Cardiac fibroblast (primary cell): ENCODE results near the gene PANK4.

Experiments used
- DNase-seq, 2 donors: peaks; one replicate each; pipeline versions ENCODE4 v3.0.0 to v3.0.0-alpha.2; 2010; ENCODE audit warnings: low read depth in 2 of 2
- H3K4me3 ChIP-seq, 2 donors: replicated peaks in 1 of 2; 1 replicate in 1 of 2; 2 replicates in 1 of 2; pipeline ENCODE4 v1.5.1; 2011; ENCODE audit warnings: low read depth in 2 of 2, low read length in 2 of 2, mild to moderate bottlenecking in 2 of 2, moderate library complexity in 1 of 2
- TF ChIP-seq, protein P1 (sequence below): IDR thresholded peaks from one replicate; pipeline ENCODE4 v1.5.1; 2011; ENCODE audit warnings: low read depth, mild to moderate bottlenecking, low read length, inconsistent platforms

The PANK4 gene

DNA sequence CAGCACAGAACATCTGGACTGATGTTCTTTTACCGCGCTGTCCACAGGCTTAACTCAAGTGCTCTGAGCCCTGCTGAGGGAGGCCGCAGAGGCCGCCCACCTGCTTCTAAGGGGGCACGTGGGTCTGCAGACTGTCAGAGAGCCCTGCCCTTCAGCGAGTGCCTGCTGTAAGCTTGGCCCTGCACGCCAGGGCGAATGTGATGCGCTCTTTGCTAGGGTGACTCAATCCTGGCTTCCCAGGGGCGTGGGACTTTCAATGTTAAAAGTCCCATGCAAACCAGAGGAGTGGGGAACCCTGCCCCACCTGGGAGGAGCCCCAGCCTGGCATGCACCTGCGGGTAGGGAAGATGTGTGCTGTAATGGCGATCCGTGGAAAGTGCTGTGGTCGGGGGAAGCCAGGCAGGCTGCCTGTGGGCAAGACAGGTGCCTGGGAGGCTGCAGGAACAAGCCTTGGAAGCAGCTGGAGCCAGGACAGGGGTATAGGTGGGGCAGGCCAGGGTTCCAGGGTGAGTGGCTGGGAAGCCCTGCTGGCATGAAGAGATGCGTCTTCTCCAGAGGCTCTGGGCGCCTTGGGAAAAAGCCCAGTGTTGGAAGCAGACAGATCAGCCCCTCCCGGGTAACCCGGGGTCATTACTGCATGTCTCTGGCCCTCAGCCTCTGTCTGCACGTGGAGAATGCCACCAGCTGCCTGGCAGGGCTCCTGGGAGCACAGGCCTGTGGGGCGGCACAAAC is 594 bp upstream of the PANK4 start:
- TF ChIP-seq, protein P1, sequence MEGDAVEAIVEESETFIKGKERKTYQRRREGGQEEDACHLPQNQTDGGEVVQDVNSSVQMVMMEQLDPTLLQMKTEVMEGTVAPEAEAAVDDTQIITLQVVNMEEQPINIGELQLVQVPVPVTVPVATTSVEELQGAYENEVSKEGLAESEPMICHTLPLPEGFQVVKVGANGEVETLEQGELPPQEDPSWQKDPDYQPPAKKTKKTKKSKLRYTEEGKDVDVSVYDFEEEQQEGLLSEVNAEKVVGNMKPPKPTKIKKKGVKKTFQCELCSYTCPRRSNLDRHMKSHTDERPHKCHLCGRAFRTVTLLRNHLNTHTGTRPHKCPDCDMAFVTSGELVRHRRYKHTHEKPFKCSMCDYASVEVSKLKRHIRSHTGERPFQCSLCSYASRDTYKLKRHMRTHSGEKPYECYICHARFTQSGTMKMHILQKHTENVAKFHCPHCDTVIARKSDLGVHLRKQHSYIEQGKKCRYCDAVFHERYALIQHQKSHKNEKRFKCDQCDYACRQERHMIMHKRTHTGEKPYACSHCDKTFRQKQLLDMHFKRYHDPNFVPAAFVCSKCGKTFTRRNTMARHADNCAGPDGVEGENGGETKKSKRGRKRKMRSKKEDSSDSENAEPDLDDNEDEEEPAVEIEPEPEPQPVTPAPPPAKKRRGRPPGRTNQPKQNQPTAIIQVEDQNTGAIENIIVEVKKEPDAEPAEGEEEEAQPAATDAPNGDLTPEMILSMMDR, result no peak
- H3K4me3 ChIP-seq, result peak overlapping the region; percentile 2 to 62
- DNase-seq, result peak; percentile 16 to 59

DNA sequence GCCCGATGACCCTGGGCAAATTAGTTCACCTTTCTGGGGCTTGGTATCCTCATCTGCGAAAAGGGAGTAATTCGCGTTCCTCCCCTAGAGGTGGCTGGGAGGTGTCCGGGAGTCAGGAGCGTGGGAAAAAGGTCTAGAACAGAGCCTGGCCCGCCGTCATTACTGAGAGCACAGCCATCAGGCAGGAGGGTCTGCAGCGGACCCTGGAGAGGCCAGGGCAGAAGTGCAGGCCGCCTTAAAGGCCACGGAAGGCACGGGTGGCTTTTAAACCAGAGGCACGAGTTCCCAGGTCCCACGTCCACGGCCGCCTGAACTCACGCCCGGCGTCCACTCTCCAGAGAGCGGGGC is 850 bp downstream of the PANK4 start:
- no peak for DNase-seq
- H3K4me3 ChIP-seq, result peak overlapping the region; percentile 83 to 87
- TF ChIP-seq, protein P1, result no peak

DNA sequence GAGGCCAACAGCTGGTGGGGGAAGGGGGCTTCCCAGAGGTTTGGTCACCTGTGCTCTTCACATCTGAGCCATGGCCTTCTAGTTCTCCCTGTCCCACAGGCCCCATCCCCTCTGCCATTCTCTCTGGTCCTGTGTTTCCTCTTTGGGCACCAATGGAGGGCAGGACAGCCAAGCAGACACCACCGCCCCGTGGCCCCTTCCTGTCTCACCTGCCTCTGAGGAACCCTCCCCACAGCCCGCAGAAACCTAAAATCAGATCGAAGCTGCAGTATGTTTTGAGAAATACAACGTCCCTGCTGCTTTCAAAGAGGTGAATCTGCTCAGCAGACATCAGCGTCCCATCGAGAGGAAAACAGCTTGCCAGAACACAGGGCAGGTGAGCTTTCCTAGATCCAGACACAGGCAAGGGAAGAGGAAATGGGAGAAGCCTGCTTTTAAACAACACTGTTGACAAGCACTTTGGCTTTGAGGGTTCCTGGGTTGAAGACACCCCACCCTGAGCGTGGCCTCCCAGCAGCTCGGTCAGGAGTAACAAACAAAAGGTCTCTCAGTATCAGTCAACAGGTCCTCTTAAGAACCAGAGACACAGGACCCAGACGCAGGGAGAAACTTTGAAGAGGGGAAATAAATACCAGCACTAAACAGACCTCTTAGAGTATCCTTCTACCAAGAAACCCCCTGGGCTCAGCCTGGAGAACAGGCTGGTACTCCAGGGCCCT is 2.3 kb downstream of the PANK4 start:
- TF ChIP-seq, protein P1, result no peak
- H3K4me3 ChIP-seq, result no peak overlapping the region
- no peak for DNase-seq

DNA sequence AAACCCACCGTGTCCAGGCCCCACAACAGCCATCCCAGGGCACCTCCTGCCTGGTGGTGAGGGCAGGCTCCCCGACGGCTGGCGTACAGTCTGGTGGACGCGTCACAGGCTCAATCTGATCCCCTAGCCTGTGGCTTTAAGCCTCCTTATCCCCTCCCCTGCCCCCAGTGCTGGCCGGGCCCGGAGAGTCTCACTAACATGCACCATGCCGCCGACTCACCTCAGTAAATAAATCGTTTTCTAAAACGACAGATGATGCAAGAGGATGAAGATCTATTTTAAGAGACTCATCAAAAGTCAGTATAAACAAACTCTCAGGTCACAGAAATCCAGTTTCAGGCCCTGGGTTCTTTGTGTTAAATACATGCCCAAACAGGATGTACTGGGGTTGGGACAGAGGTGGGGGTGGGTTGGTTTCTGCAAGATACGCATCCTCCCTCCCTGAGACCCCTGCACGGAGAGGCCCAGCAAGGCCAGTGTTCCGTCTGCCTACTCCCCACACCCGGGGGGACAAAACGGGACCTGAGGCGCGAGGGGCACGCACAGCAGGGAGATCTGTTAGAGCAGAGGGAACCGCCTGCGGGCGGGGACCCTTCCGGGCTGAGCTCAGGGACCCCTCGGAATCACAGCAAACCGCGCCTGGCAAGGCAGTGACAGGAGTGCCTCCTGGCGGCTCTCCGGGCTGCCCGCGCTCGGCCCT is 3.1 kb downstream of the PANK4 start:
- H3K4me3 ChIP-seq, result no peak overlapping the region
- TF ChIP-seq, protein P1, result no peak
- no peak for DNase-seq

DNA sequence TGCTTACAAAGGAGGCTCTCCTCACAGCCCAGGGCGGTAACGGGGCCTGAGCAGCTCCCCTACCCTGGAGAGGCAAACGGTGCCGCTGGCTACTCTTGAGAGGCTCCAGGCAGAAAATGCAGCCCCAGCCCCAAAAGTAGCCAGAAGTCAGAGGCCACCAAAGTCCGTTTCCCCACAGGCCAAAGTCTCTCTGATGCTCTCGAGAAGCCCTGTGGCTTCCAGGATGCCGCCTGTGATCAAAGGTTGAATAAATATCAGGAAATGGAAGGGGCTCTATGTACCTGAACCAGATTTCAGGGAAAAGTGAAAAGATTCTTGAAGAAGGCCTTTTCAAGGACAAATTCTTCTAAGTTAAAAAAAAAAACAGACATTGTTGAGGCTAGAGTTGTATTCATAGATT is 4.2 kb downstream of the PANK4 start:
- TF ChIP-seq, protein P1, result no peak
- DNase-seq, result no peak
- no peak overlapping the region for H3K4me3 ChIP-seq

DNA sequence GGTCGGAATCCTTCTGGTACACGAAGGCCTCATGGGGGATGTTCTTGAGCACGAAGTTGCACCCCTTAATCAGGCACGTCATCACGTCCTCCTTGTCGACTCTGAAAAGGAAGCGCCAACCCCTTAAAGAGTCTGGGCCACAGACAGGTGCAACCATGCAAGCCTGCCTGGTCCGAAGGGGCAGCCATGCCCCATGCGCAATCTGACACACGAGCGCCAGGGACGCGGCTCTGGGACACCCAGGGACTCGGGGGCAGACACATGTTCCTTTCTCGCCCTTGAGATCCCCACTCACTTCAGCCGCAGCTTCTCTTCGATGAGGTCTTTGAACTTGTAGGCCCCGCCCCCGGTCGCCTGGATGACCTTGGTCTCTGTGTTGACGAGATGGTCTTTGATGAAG is 5.6 kb downstream of the PANK4 start:
- no peak for DNase-seq
- no peak overlapping the region for H3K4me3 ChIP-seq
- TF ChIP-seq, protein P1, result no peak
